Adipose tissue (tissue), 3 donors: ENCODE results near the gene PPP2R3A. TPM values are rescaled to one million over a fixed set of nuclear protein-coding genes. Genes with fewer than 3 reads are reported as not detected.
"Not testable (repeated sequence)": the region's sequence is repeated elsewhere in the genome, so short reads cannot be mapped to it uniquely, and the experiment has no call there.

Experiments
- H3K27ac ChIP-seq: one replicate; pipeline ENCODE4 v1.5.1; 2013; ENCODE audit warnings: low read depth, low read length
- WGBS, 3 donors: extraction: QIAGEN DNeasy Blood & Tissue Kit; methylation state at CpG; one replicate each; pipeline ENCODE4 v1.1.7; 2013; 5-methylcytosine and 5-hydroxymethylcytosine counted together
- polyA plus RNA-seq, 3 donors: library from polyadenylated mRNA; stranded (reverse); fragments of 200-250 nt; gene quantifications; one replicate each; pipeline ENCODE4 v1.2.3, GENCODE V29; 2013
- donor health status: healthy with polysubstance abuse.
- donor health status: Bipolar disorder and iron deficiency.
- donor health status: healthy.

Gene PPP2R3A
- polyA plus RNA-seq, 3 donors: 1.7 to 3.1 (median 2.6) TPM

DNA sequence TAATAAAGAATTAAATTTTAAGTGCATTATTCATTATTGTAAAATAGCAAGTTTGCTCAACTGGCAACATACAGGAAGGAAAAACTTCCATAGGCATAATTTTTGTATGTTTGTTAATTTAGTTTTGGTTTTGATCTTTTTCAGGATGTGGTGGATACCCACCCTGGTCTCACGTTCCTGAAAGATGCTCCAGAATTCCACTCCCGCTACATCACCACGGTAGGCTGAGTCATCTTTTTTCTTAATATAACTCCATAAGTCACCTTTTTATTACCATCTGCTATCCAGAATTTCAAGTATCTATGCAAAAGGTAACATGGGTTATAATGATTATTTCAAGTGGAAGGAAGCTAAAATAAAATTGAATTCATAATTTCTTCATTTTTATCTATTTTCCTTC, 104.8 kb downstream of the PPP2R3A start:
- WGBS, 3 donors: 48 to 79% (median 53%) methylated on average over 3 of the region's 3 CpGs
- no peak overlapping the region for H3K27ac ChIP-seq

DNA sequence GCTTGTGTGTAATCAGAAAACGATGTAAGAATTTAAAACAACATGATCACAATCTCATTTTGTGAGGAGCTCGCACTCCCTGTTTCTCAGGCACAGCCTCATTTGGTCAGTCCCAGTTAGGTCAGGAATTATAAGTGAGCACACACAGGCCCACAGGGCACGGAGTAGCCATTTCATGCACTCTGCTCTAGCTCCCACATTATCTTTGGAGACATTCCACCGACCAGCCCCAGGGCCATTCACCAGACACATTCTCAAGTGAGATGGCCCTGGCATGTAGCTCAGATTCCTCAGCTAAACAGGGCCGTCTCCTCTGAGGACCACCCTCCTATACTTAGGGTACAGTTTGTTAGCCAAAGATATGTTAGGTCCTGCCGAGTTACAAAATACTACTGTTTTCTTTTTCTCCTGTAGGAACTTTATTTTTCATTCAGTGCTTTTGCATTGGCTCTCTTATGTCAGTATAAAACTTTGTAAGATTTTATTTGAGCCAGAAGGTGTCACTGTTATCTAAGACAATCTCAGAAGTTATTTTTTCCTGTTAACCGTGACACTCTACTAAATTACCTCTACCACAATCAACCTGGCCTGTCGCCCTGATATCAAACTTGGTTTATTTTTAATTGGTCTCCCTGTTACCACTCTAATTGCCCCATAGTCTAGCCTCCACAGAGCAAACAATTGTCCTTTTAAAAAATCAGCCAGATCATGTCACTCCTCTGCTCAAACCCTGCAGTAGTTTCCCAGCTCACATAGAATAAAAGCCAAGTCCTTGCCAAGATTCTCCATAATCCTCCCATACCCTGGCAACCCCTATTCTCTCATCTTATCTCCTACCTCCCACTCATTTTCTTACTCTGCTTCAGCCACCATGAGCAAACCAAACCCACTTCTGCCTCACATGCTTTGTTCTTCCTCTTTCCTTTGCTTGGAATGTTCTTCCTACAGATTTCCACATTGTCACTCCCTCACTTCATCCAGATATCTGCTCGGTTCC, 105.7 kb downstream of the PPP2R3A start:
- WGBS, 3 donors: 38 to 56% (median 42%) methylated on average over 9 of the region's 9 CpGs
- no peak overlapping the region for H3K27ac ChIP-seq

GRCh38 chr3:136074546-136075170, 109.1 kb downstream of the PPP2R3A start:
- no peak overlapping the region for H3K27ac ChIP-seq

GRCh38 chr3:136075218-136075808, 109.8 kb downstream of the PPP2R3A start:
- H3K27ac ChIP-seq: no peak overlapping the region
- 64 to 97% (median 85%) methylated on average over 1 of the region's 1 CpG for WGBS, 3 donors

More at GRCh38 chr3:136074546-136075170, 109.1 kb downstream of the PPP2R3A start:
- 89 to 91% (median 90%) methylated on average over 1 of the region's 1 CpG for WGBS, 3 donors

DNA sequence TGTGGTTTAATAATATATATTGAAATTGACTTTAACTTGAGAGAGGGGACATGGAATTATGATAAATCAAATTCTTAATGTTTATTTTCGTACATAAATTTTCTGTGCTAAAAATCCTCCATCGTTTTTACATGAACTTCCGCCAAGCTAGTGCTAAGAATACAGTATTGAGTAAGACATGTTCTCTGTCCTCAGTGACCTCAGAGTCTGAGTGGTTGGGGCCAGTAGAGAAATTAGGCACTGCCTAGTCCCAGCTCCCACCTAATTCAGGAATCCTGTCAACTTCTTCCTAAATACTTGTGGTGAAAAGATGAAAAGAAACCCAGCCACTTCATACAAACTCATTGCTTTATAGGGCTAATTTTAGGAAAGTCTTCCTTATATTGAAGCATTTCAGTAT, 110.3 kb downstream of the PPP2R3A start:
- 27 to 52% (median 36%) methylated on average over 3 of the region's 3 CpGs for WGBS, 3 donors
- H3K27ac ChIP-seq: no peak overlapping the region

DNA sequence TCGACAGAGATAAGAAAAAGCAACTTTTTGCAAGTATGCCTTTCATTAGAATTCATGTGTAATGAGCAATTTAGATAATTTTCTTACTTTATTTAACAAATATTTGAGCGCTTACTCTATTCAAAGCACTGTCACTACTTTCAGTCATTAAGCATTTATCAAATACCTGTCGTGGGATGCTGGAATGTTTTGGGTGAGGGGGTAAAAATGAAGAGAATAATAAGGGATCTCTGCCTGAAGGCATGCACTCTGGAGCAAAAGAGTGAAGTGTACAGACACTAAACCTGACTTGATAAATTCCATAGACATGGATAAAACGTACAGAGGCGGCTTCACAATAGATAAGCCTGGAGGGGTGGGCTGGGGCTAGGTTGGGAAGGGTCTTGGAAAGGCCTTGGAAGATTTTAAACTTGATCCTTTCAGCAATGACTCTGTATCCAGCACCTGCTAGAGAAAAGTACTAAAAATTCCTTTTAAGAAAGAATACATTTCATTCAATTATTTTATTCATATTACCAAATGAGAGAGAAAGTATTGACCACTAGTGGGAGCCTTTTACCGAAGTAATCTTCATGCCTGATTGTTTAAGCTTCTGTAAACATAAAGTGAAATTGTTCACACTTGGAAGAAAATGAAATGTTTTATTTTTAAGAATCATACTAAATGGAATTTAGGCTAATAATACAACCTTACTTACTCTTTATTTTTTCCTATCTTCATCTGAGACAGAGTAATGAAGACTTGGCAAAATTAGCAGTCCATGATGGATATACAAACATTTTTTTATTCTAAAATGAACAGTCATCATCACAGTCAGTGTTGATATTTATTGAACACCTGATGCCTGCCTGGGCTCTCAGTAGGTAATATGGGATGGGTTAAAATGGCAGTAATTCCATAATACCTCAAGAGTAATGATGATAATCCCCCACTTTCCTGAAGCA, 113.2 kb downstream of the PPP2R3A start:
- WGBS, 3 donors: 72 to 76% (median 76%) methylated on average over 6 of the region's 6 CpGs
- no peak overlapping the region for H3K27ac ChIP-seq

DNA sequence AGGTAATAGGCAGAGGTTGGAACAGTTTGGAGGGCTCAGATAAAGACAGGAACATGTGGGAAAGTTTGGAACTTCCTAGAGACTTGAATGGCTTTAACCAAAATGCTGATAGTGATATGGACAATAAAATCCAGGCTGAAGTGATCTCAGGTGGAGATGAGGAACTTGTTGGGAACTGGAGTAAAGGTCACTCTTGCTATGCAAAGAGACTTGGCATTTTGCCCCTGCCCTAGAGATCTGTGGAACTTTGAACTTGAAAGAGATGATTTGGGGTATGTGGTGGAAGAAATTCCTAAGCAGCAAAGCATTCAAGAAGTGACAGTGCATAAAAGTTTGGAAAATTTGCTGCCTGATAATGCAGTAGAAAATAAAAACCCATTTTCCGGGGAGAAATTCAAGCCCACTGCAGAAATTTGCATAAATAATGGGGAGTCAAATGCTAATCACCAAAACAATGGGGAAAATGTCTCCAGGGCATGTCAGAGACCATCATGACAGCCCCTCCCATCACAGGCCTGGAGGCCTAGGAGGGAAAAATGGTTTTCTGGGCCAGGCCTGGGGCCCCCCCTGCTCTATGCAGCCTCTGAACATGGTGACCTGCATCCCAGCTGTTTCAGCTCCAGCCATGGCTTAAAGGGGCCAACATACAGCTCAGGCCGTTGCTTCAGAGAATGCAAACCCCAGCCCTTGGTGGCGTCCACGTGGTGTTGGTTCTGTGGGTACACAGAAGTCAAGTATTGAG, 118.3 kb downstream of the PPP2R3A start:
- H3K27ac ChIP-seq: not testable (repeated sequence)

DNA sequence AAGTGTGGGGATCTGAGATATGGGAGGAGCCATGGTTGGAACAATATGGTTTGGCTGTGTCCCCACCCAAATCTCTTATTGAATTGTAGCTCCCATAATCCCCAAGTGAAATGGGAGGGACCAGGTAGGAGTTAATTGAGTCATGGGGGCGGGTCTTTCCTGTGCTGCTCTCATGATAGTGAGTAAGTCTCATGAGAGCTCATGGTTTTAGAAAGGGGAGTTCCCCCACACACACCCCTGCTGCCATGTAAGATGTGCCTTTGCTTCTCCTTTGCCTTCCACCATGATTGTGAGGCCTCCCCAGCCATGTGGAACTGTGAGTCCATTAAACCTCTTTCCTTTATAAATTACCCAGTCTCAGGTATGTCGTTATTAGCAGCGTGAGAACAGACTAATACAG, 119.5 kb downstream of the PPP2R3A start:
- not testable (repeated sequence) for H3K27ac ChIP-seq
- WGBS, 3 donors: 97 to 100% (median 98%) methylated on average over 3 of the region's 3 CpGs

More for the DNA sequence above, 118.3 kb downstream of the PPP2R3A start:
- WGBS, 3 donors: 96 to 99% (median 97%) methylated on average over 4 of the region's 4 CpGs

- no peak overlapping the region for H3K27ac ChIP-seq
- 85 to 93% (median 90%) methylated on average over 4 of the region's 4 CpGs for WGBS, 3 donors
Observed at GRCh38 chr3:136093771-136094170, 128.2 kb downstream of the PPP2R3A start.

DNA sequence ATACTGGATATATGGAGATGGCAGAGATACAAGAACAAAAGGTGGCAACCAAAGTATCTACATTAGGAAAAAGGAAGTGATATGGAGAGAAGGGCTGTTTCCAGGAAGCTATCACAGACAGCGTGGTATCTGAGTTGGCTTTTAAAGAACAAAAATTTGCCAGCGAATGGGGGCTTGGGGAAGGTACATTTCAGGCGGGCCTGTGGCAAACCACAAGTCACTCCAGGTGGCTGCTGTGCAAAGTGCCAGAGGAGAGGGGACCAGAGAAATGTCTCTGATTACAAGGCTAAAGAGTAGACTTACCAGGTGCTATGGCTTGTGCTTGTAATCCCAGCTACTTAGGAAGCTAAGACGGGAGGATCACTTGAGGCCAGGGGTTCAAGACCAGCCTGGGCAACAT, 139.5 kb downstream of the PPP2R3A start:
- no peak overlapping the region for H3K27ac ChIP-seq
- WGBS, 3 donors: 78 to 88% (median 84%) methylated on average over 4 of the region's 4 CpGs

DNA sequence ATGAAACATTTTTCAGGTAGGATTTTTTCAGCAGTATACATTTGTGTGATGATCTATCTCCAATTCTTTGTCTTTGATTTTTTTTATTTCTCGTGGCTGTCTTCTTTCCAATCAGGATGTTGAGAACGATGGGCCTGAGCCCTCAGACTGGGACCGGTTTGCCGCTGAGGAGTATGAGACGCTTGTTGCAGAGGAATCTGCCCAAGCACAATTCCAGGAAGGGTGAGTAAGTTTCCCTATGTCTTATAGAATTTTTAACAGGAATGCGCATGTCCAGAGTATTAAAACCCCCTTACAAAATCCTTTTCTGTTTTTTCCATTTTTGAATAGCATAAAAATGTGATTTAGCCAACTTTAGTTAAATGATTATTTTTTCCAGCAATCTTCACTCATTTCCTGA, 140.6 kb downstream of the PPP2R3A start:
- WGBS, 3 donors: 88 to 92% (median 90%) methylated on average over 6 of the region's 6 CpGs
- no peak overlapping the region for H3K27ac ChIP-seq

GRCh38 chr3:136109499-136109898, 144.0 kb downstream of the PPP2R3A start:
- 93 to 98% (median 96%) methylated on average over 1 of the region's 1 CpG for WGBS, 3 donors
- H3K27ac ChIP-seq: no peak overlapping the region

DNA sequence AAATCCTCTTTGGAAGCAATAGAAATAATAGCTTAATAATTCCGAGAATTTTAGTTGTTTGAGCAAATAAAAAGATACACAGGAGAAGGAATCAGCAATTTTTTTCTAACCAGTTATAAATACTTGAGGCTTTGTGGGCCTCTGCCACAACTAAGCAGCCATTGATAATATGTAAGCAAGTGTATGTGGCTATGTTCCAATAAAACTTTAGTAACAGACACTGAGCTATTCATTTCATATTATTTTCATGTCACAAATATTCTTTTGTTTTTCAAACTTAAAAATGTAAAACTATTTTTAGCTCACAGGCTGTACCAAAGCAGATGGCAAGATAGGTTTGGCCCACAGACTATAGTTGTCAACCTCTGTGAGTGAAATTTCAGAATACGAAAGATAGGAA, 145.0 kb downstream of the PPP2R3A start:
- WGBS, 3 donors: 95 to 98% (median 98%) methylated on average over 2 of the region's 2 CpGs
- H3K27ac ChIP-seq: no peak overlapping the region

DNA sequence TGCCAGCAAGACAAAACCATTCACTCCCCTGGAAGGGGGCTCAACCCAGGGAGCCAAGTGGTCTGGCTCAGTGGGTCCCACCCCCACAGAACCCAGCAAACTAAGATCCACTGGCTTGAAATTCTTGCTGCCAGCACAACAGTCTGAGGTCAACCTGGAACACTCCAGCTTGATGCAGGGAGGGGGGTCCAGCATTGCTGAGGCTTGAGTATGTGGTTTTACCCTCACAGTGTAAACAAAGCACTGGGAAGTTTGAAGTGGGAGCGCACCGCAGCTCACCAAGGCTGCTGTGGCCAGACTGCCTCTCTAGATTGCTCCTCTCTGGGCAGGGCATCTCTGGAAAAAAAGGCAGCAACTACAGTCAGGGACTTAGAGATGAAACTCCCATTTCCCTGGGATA, 148.9 kb downstream of the PPP2R3A start:
- no peak overlapping the region for H3K27ac ChIP-seq
- WGBS, 3 donors: 97 to 100% (median 97%) methylated on average over 2 of the region's 2 CpGs

DNA sequence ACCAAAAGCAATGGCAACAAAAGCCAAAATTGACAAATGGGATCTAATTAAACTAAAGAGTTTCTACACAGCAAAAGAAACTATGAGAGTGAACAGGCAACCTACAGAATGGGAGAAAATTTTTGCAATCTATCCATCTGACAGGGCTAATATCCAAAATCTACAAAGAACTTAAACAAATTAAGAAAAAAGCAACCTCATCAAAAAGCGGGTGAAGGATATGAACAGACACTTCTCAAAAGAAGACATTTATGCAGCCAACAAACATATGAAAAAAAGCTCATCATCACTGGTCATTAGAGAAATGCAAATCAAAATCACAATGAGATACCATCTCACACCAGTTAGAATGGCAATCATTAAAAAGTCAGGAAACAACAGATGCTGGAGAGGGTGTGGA, 153.8 kb downstream of the PPP2R3A start:
- not testable (repeated sequence) for H3K27ac ChIP-seq
- WGBS, 3 donors: 96 to 100% (median 97%) methylated on average over 1 of the region's 1 CpG

- 89 to 97% (median 93%) methylated on average over 5 of the region's 5 CpGs for WGBS, 3 donors
- not testable (repeated sequence) for H3K27ac ChIP-seq
Observed at GRCh38 chr3:136119783-136120182, 154.3 kb downstream of the PPP2R3A start.
